ENCODE results near the gene MSRB3.
A peak's percentile ranks its signal among the peaks of the same experiment; 100 is the strongest.

The MSRB3 gene

GRCh38 chr12:65334521-65334920 is 56.0 kb downstream of the MSRB3 start:
- FAIRE-seq, result no peak

GRCh38 chr12:65335021-65335714 is 56.7 kb downstream of the MSRB3 start:
- no peak for TF ChIP-seq CTCF (IDR thresholded peaks at IDR 0.05; ENCODE audit: insufficient read depth, missing control alignments)
- FAIRE-seq (no peak), DNase-seq (ENCODE audit: insufficient read length, low spot score) (no peak)

More at GRCh38 chr12:65334521-65334920, 56.0 kb downstream of the MSRB3 start:
- no peak for DNase-seq (ENCODE audit: insufficient read length, low spot score)
- no peak for TF ChIP-seq CTCF (IDR thresholded peaks at IDR 0.05; ENCODE audit: insufficient read depth, missing control alignments)

- FAIRE-seq (no peak), DNase-seq (ENCODE audit: insufficient read length, low spot score) (no peak)
- no peak for TF ChIP-seq CTCF (IDR thresholded peaks at IDR 0.05; ENCODE audit: insufficient read depth, missing control alignments)
These were observed 57.5 kb downstream of the MSRB3 start for GRCh38 chr12:65335981-65336380.

- TF ChIP-seq CTCF (IDR thresholded peaks at IDR 0.05; ENCODE audit: insufficient read depth, missing control alignments), result no peak
- FAIRE-seq (no peak), DNase-seq (ENCODE audit: insufficient read length, low spot score) (no peak)
These were observed 60.7 kb downstream of the MSRB3 start for GRCh38 chr12:65339161-65339560.

- no peak for TF ChIP-seq CTCF (IDR thresholded peaks at IDR 0.05; ENCODE audit: insufficient read depth, missing control alignments)
- DNase-seq (ENCODE audit: insufficient read length, low spot score) (no peak), FAIRE-seq (no peak)
These were observed 64.7 kb downstream of the MSRB3 start for GRCh38 chr12:65343230-65343629.

- FAIRE-seq, result peak; percentile 21
- no peak for TF ChIP-seq CTCF (IDR thresholded peaks at IDR 0.05; ENCODE audit: insufficient read depth, missing control alignments)
- DNase-seq (ENCODE audit: insufficient read length, low spot score), result no peak
These were observed 65.3 kb downstream of the MSRB3 start for GRCh38 chr12:65343801-65344200.

GRCh38 chr12:65355461-65355860 is 77.0 kb downstream of the MSRB3 start:
- DNase-seq (ENCODE audit: insufficient read length, low spot score), result no peak
- FAIRE-seq, result no peak
- TF ChIP-seq CTCF (IDR thresholded peaks at IDR 0.05; ENCODE audit: insufficient read depth, missing control alignments), result no peak

Data from D721Med (cell line).